GF-D8 (cell line): ENCODE measurements around the gene CSPG4.

ENCODE experiments used
- DNase-seq: peaks from one replicate; lab custom pipeline; 2025; lab: John Stamatoyannopoulos, UW

CSPG4 gene

GRCh38 chr15:75669191-75669878, 43.3 kb downstream of the CSPG4 start:
- no peak for DNase-seq

GRCh38 chr15:75666823-75667501, 45.7 kb downstream of the CSPG4 start:
- no peak for DNase-seq

- DNase-seq: no peak
Observed at GRCh38 chr15:75663931-75664421, 48.7 kb downstream of the CSPG4 start.

GRCh38 chr15:75662823-75663519, 49.7 kb downstream of the CSPG4 start:
- no peak for DNase-seq

- DNase-seq: no peak
Observed at GRCh38 chr15:75661756-75662140, 50.9 kb downstream of the CSPG4 start.

- DNase-seq: no peak
Observed at GRCh38 chr15:75661100-75661755, 51.4 kb downstream of the CSPG4 start.

GRCh38 chr15:75659928-75660645, 52.6 kb downstream of the CSPG4 start:
- DNase-seq: no peak

GRCh38 chr15:75659141-75659771, 53.4 kb downstream of the CSPG4 start:
- DNase-seq: no peak

- no peak for DNase-seq
Observed at GRCh38 chr15:75656813-75657212, 55.8 kb downstream of the CSPG4 start.

GRCh38 chr15:75656331-75656730, 56.3 kb downstream of the CSPG4 start:
- no peak for DNase-seq

GRCh38 chr15:75655931-75656330, 56.7 kb downstream of the CSPG4 start:
- no peak for DNase-seq

- DNase-seq: no peak
Observed at GRCh38 chr15:75654201-75654907, 58.3 kb downstream of the CSPG4 start.

- no peak for DNase-seq
Observed at GRCh38 chr15:75653347-75653913, 59.2 kb downstream of the CSPG4 start.

GRCh38 chr15:75651810-75652543, 60.7 kb downstream of the CSPG4 start:
- no peak for DNase-seq

GRCh38 chr15:75650908-75651809, 61.5 kb downstream of the CSPG4 start:
- DNase-seq: no peak

- DNase-seq: no peak
Observed at GRCh38 chr15:75649848-75650247, 62.8 kb downstream of the CSPG4 start.

- DNase-seq: no peak
Observed at GRCh38 chr15:75649045-75649761, 63.4 kb downstream of the CSPG4 start.
